ENCODE data around the gene THOC6. TPM values are rescaled to one million over a fixed set of nuclear protein-coding genes. Genes with fewer than 3 reads are reported as not detected.

Gene THOC6
- total RNA-seq, 1 experiment from 2014 or later: 56.7 TPM

DNA sequence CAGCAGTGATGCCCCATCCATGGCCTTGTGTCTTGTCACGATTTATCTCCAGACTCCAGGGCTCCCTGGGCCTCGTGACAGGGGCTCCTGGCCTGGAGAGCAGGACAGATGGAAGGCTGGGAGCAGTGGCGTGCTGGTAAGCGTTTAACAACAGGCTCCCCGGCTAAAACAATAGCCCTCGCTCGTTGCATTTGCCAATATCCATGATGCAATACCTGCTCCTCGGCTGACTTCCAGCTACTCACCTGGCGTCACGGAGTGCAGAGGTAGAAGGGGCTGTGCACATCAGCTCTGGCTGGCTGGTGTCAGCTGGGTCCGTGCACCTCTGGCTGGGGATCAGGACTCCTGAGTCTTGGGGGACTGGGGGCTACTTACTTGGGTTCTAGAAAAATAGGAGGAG is 14.4 kb downstream of the THOC6 start:
- in situ Hi-C loops (cut with HindIII; ENCODE audit: low pct_unique_long_range_greater_than_20kb, low sequenced_read_pairs): no loop called here
- no peak overlapping the region for H3K4me3 ChIP-seq (ENCODE audit: low read depth in 2 of 2, low read length in 2 of 2)
- H3K9me3 ChIP-seq (ENCODE audit: control insufficient read depth, insufficient read depth, low read depth, low read length): no peaks in the 10 kb centered on the region
- intact Hi-C loops (cut with micrococcal nuclease; ENCODE audit: unreplicated experiment): no loop called here
- TF ChIP-seq POLR2AphosphoS5 (IDR thresholded peaks at IDR 0.05; ENCODE audit: low read depth, low read length) (no peak), SIN3A (IDR thresholded peaks at IDR 0.05; ENCODE audit: borderline replicate concordance, insufficient read depth, low read depth, low read length) (no peak), TCF7L2 (IDR thresholded peaks at IDR 0.05; ENCODE audit: low read depth, low read length) (no peak)
- TF ChIP-seq, protein P1, sequence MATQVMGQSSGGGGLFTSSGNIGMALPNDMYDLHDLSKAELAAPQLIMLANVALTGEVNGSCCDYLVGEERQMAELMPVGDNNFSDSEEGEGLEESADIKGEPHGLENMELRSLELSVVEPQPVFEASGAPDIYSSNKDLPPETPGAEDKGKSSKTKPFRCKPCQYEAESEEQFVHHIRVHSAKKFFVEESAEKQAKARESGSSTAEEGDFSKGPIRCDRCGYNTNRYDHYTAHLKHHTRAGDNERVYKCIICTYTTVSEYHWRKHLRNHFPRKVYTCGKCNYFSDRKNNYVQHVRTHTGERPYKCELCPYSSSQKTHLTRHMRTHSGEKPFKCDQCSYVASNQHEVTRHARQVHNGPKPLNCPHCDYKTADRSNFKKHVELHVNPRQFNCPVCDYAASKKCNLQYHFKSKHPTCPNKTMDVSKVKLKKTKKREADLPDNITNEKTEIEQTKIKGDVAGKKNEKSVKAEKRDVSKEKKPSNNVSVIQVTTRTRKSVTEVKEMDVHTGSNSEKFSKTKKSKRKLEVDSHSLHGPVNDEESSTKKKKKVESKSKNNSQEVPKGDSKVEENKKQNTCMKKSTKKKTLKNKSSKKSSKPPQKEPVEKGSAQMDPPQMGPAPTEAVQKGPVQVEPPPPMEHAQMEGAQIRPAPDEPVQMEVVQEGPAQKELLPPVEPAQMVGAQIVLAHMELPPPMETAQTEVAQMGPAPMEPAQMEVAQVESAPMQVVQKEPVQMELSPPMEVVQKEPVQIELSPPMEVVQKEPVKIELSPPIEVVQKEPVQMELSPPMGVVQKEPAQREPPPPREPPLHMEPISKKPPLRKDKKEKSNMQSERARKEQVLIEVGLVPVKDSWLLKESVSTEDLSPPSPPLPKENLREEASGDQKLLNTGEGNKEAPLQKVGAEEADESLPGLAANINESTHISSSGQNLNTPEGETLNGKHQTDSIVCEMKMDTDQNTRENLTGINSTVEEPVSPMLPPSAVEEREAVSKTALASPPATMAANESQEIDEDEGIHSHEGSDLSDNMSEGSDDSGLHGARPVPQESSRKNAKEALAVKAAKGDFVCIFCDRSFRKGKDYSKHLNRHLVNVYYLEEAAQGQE (IDR thresholded peaks at IDR 0.05; ENCODE audit: insufficient read depth in 1 of 2, low read depth in 2 of 2, low read length in 1 of 2): no peak
- TF ChIP-seq, protein P2, sequence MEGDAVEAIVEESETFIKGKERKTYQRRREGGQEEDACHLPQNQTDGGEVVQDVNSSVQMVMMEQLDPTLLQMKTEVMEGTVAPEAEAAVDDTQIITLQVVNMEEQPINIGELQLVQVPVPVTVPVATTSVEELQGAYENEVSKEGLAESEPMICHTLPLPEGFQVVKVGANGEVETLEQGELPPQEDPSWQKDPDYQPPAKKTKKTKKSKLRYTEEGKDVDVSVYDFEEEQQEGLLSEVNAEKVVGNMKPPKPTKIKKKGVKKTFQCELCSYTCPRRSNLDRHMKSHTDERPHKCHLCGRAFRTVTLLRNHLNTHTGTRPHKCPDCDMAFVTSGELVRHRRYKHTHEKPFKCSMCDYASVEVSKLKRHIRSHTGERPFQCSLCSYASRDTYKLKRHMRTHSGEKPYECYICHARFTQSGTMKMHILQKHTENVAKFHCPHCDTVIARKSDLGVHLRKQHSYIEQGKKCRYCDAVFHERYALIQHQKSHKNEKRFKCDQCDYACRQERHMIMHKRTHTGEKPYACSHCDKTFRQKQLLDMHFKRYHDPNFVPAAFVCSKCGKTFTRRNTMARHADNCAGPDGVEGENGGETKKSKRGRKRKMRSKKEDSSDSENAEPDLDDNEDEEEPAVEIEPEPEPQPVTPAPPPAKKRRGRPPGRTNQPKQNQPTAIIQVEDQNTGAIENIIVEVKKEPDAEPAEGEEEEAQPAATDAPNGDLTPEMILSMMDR (IDR thresholded peaks at IDR 0.05): no peak
- no peak overlapping the region for H3K27ac ChIP-seq (ENCODE audit: low read length)
- POLR2A ChIA-PET: no interaction called here
- BruUV-seq (replicated peaks): no TSS peak
- CTCF ChIA-PET: no interaction called here
- H3K4me1 ChIP-seq (ENCODE audit: control insufficient read depth, insufficient read depth, low read length): no peaks in the 10 kb centered on the region
- H3K36me3 ChIP-seq (ENCODE audit: control insufficient read depth, insufficient read depth, low read length): peaks cover 3% of the 10 kb centered on the region; the same call in 1 of the 2 replicates
- no peaks in the 10 kb centered on the region; the same call in 1 of the 2 replicates for H3K27me3 ChIP-seq (ENCODE audit: control insufficient read depth, insufficient read depth, low read length)
- DNase-seq (ENCODE audit: low read depth, low spot score) (no peak), ATAC-seq (peak; percentile 47; the same call in 1 of the 2 replicates)

DNA sequence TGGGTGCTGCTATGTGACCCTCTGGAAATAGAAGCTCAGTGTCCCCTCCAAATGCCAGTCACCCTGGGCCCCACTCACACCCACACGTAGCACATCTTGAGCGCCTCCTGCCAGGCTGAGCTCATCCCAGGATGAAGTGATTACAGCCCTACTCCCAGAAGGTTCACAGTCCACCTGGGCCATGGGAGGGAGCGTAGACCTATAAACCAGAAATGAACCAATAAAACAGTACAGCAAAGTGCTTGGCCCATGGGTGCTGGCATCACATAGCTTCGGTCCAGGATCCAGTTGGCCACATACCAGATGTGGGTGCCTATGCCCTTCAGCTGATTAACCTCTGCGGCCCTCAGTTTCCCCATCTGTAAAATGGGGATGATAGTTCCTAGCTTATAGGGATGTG is 15.1 kb downstream of the THOC6 start:
- CTCF ChIA-PET: interaction anchor here (1.1 kb wide), 1 partner anchor 8 kb away, joined by 5 read pairs; no protein-coding TSS in a partner anchor
- no peaks in the 10 kb centered on the region for H3K9me3 ChIP-seq (ENCODE audit: control insufficient read depth, insufficient read depth, low read depth, low read length)
- no peak overlapping the region for H3K4me3 ChIP-seq (ENCODE audit: low read depth in 2 of 2, low read length in 2 of 2)
- POLR2A ChIA-PET: no interaction called here
- peaks cover 3% of the 10 kb centered on the region; the same call in 1 of the 2 replicates for H3K36me3 ChIP-seq (ENCODE audit: control insufficient read depth, insufficient read depth, low read length)
- intact Hi-C loops (cut with micrococcal nuclease; ENCODE audit: unreplicated experiment) (no loop called here), in situ Hi-C loops (cut with HindIII; ENCODE audit: low pct_unique_long_range_greater_than_20kb, low sequenced_read_pairs) (no loop called here)
- TF ChIP-seq POLR2AphosphoS5 (IDR thresholded peaks at IDR 0.05; ENCODE audit: low read depth, low read length): no peak
- TF ChIP-seq, protein P1 (IDR thresholded peaks at IDR 0.05; ENCODE audit: insufficient read depth in 1 of 2, low read depth in 2 of 2, low read length in 1 of 2): no peak
- TF ChIP-seq TCF7L2 (IDR thresholded peaks at IDR 0.05; ENCODE audit: low read depth, low read length): no peak
- TF ChIP-seq, protein P2 (IDR thresholded peaks at IDR 0.05): no peak
- TF ChIP-seq SIN3A (IDR thresholded peaks at IDR 0.05; ENCODE audit: borderline replicate concordance, insufficient read depth, low read depth, low read length): no peak
- H3K27me3 ChIP-seq (ENCODE audit: control insufficient read depth, insufficient read depth, low read length): no peaks in the 10 kb centered on the region; the same call in 1 of the 2 replicates
- H3K27ac ChIP-seq (ENCODE audit: low read length): no peak overlapping the region
- ATAC-seq: peak; percentile 22; the same call in 1 of the 2 replicates
- DNase-seq (ENCODE audit: low read depth, low spot score): no peak
- H3K4me1 ChIP-seq (ENCODE audit: control insufficient read depth, insufficient read depth, low read length): no peaks in the 10 kb centered on the region
- BruUV-seq (replicated peaks): no TSS peak
